Measurements from ENCODE around the gene RNF114. TPM values are rescaled to one million over a fixed set of nuclear protein-coding genes. Genes with fewer than 3 reads are reported as not detected.

RNF114 gene
- total RNA-seq, 3 donors from 2014 or later: 224 TPM

DNA sequence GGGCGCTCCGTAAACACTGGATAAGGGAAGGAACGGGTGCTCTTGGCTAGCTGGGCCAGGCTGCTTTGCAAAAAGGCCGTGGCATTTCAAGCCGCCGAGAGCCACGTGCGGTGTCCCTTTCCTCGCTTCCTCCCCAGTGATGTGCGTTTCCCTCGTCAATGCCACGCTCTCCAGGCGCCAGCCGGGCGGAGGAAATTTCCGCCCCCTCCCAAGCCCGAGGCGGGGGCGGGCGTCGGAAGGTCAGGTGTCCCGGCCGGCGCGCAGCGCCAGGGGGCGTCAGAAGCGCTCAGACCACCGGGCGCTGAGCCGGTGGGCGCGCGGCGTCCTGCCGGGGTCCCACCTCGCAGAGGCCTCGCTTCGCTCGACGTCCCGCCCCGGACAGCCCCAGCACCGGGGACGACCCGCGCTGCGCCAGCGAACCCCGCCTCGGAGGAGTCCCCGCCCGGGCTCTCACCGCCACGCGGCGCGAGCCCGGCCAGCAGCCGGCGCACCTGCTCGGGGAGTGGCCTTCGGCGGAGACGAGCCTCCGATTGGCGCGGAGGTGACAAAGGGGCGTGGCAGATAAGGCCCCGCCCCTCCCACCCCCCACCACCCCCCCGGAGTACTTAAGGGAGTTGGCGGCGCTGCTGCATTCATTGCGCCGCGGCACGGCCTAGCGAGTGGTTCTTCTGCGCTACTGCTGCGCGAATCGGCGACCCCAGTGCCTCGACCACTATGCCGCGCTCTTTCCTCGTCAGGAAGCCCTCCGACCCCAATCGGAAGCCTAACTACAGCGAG is 46.3 kb downstream of the RNF114 start, which contains the start of gene SNAI1:
TSS of gene SNAI1 (plus strand) at position 635 of the 777 bp plus-strand sequence. CDS start at position 715, 80 bp downstream.
- Histone ChIP-seq H3K27ac (peak within 1 kb of the TSS; percentile 50 to 72), H3K27me3 (no peaks in the 10 kb centered on the region), H3K9me3 (no peaks in the 10 kb centered on the region), H3K4me1 (peaks cover 4 to 6% of the 10 kb centered on the region in 2 donors), H3K4me3 (peak within 1 kb of the TSS; percentile 41 to 72 (median 59)), H3K36me3 (no peaks in the 10 kb centered on the region)
- DNase-seq (ENCODE audit: low spot score in 2 of 2): peak; percentile 61 to 78
- intact Hi-C loops (cut with DNase I; ENCODE audit: low total_unique reads): no loop called here
- TF ChIP-seq POLR2A (IDR thresholded peaks at IDR 0.05) (peak; percentile 74), POLR2AphosphoS5 (IDR thresholded peaks at IDR 0.05) (peak; percentile 92 to 97 (median 93))
- TF ChIP-seq, protein P1, sequence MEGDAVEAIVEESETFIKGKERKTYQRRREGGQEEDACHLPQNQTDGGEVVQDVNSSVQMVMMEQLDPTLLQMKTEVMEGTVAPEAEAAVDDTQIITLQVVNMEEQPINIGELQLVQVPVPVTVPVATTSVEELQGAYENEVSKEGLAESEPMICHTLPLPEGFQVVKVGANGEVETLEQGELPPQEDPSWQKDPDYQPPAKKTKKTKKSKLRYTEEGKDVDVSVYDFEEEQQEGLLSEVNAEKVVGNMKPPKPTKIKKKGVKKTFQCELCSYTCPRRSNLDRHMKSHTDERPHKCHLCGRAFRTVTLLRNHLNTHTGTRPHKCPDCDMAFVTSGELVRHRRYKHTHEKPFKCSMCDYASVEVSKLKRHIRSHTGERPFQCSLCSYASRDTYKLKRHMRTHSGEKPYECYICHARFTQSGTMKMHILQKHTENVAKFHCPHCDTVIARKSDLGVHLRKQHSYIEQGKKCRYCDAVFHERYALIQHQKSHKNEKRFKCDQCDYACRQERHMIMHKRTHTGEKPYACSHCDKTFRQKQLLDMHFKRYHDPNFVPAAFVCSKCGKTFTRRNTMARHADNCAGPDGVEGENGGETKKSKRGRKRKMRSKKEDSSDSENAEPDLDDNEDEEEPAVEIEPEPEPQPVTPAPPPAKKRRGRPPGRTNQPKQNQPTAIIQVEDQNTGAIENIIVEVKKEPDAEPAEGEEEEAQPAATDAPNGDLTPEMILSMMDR (IDR thresholded peaks at IDR 0.05): peak in 2 of 3 donors; percentile 42 to 59

- DNase-seq (ENCODE audit: low spot score in 2 of 2): no peak
- H3K27ac ChIP-seq: peak overlapping the region; percentile 50 to 72
- H3K36me3 ChIP-seq: no peaks in the 10 kb centered on the region
- H3K9me3 ChIP-seq: no peaks in the 10 kb centered on the region
- intact Hi-C loops (cut with DNase I; ENCODE audit: low total_unique reads): no loop called here
- H3K4me1 ChIP-seq: peaks cover 5 to 6% of the 10 kb centered on the region in 2 donors
- H3K27me3 ChIP-seq: no peaks in the 10 kb centered on the region
- H3K4me3 ChIP-seq: peak overlapping the region; percentile 41 to 72 (median 59)
- TF ChIP-seq POLR2A (IDR thresholded peaks at IDR 0.05) (no peak), POLR2AphosphoS5 (IDR thresholded peaks at IDR 0.05) (no peak)
- TF ChIP-seq, protein P1 (IDR thresholded peaks at IDR 0.05): no peak
These were observed 47.1 kb downstream of the RNF114 start for GRCh38 chr20:49983123-49983847.

DNA sequence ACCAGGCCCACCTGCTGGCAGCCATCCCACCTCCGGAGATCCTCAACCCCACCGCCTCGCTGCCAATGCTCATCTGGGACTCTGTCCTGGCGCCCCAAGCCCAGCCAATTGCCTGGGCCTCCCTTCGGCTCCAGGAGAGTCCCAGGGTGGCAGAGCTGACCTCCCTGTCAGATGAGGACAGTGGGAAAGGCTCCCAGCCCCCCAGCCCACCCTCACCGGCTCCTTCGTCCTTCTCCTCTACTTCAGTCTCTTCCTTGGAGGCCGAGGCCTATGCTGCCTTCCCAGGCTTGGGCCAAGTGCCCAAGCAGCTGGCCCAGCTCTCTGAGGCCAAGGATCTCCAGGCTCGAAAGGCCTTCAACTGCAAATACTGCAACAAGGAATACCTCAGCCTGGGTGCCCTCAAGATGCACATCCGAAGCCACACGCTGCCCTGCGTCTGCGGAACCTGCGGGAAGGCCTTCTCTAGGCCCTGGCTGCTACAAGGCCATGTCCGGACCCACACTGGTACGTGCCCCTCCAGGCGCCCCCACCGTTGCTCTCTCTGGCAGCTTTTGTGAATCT is 47.7 kb downstream of the RNF114 start:
- DNase-seq (ENCODE audit: low spot score in 2 of 2): no peak
- Histone ChIP-seq H3K4me3 (peak overlapping the region; percentile 41 to 72 (median 59)), H3K36me3 (no peaks in the 10 kb centered on the region), H3K4me1 (peaks cover 6 to 11% of the 10 kb centered on the region in 2 donors), H3K27me3 (no peaks in the 10 kb centered on the region), H3K27ac (peak overlapping the region; percentile 50 to 72), H3K9me3 (no peaks in the 10 kb centered on the region)
- intact Hi-C loops (cut with DNase I; ENCODE audit: low total_unique reads): no loop called here
- TF ChIP-seq POLR2A (IDR thresholded peaks at IDR 0.05): no peak
- TF ChIP-seq, protein P1 (IDR thresholded peaks at IDR 0.05): no peak
- TF ChIP-seq POLR2AphosphoS5 (IDR thresholded peaks at IDR 0.05): no peak

DNA sequence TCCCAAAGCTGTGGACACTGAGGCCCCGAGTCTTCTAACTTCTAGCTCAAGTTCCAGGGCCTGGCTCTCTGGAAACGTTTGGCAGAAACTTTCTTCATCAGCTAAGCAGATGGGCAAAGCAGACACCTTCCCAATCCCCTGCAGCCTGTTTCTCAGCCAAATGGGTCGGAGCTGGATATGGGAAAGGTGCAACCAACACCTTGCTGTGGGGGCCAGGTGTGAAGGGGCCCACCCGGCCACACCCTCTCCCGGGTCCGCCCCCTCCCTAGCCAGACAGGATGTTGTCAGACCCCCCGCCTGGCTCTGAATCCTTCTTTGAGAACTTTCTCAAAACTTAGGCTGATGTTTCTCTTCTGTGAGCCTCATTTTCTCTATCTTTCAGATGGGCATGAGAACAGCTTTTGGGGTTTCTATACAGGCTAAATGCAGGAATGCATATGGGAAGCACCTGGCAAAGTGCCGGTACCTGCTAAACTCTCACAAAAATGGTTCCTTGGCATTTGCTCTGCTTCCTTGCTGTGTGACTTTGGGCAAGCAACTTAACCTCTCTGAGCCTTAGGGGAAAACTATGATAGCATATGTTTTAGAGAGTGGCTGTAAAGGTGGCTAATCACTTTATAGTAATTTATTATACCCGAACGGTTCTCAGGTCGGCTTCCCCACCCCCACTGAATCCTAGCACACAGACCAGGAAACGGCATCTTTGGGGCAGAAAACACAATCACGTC is 48.4 kb downstream of the RNF114 start:
- no peaks in the 10 kb centered on the region for H3K36me3 ChIP-seq
- TF ChIP-seq POLR2A (IDR thresholded peaks at IDR 0.05) (no peak), POLR2AphosphoS5 (IDR thresholded peaks at IDR 0.05) (no peak)
- TF ChIP-seq, protein P1 (IDR thresholded peaks at IDR 0.05): no peak
- H3K27me3 ChIP-seq: no peaks in the 10 kb centered on the region
- peaks cover 13 to 16% of the 10 kb centered on the region in 2 donors for H3K4me1 ChIP-seq
- peak overlapping the region in 1 of 2 donors; percentile 72 for H3K27ac ChIP-seq
- H3K4me3 ChIP-seq: peak overlapping the region; percentile 41 to 72 (median 59)
- intact Hi-C loops (cut with DNase I; ENCODE audit: low total_unique reads): no loop called here
- DNase-seq (ENCODE audit: low spot score in 2 of 2): no peak
- H3K9me3 ChIP-seq: no peaks in the 10 kb centered on the region
